ENCODE measurements around the gene CLCN3. TPM values are rescaled to one million over a fixed set of nuclear protein-coding genes. Genes with fewer than 3 reads are reported as not detected.

CLCN3 gene
- total and polyA plus RNA-seq, 2 of the 13 experiments (the other 11 are each of a cell fraction or from before 2014, with no cell fraction given) = 13.6 to 23.7 TPM

DNA sequence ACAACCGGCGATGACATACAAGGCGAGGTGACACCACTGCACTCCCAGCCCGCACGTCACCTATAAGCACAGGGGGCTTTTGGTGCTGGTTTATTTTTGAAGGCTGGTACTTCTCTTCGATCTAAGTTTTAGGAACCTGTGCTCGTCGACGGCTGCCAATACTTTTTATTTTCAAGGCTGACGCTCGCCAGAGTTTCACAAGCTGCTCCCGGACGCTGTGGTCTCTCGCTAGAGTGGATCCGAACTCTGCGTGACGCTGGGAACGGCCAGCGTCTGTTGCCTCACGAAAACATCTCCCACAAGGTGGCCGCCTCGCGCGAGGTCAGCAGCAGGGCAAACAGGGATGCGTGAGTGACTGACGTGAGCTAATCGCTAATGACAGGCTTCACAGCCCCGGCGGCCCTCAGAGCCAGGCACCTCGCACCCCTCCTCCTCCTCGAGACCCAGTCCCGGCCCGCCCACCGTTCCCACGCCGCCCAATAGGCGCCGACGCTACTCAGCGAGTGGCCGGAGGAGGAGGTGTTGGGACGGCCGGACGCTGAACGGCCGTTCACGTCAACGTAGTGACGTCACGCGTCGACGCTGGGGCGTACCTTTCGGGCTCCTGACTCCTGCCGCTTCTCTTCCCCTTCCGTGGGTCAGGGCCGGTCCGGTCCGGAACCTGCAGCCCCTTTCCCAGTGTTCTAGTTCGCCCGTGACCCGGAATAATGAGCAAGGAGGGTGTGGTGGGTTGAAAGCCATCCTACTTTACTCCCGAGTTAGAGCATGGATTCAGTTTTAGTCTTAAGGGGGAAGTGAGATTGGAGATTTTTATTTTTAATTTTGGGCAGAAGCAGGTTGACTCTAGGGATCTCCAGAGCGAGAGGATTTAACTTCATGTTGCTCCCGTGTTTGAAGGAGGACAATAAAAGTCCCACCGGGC is at the start of gene CLCN3 (continued):
- TF ChIP-seq ZC3H13 (CRISPR knock-in tag; IDR thresholded peaks at IDR 0.05) (no peak), ZNF629 (CRISPR knock-in tag; conservative IDR thresholded peaks at IDR 0.05) (0 out of 2 replicates have a peak, but pooled peaks have one; percentile 8), IKZF4 (CRISPR knock-in tag; IDR thresholded peaks at IDR 0.05; ENCODE audit: borderline replicate concordance, low read depth, not compliant biosample characterization) (no peak), PLRG1 (conservative IDR thresholded peaks at IDR 0.05) (no peak), ZNF550 (CRISPR knock-in tag; IDR thresholded peaks at IDR 0.05; ENCODE audit: borderline replicate concordance) (no peak), ZNF530 (CRISPR knock-in tag; IDR thresholded peaks at IDR 0.05; ENCODE audit: low read depth) (no peak)
- TF ChIP-seq, protein P1, sequence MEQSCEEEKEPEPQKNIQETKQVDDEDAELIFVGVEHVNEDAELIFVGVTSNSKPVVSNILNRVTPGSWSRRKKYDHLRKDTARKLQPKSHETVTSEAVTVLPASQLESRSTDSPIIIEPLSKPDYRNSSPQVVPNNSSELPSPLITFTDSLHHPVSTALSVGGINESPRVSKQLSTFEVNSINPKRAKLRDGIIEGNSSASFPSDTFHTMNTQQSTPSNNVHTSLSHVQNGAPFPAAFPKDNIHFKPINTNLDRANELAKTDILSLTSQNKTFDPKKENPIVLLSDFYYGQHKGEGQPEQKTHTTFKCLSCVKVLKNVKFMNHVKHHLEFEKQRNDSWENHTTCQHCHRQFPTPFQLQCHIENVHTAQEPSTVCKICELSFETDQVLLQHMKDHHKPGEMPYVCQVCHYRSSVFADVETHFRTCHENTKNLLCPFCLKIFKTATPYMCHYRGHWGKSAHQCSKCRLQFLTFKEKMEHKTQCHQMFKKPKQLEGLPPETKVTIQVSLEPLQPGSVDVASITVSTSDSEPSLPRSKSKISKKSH (CRISPR knock-in tag; IDR thresholded peaks at IDR 0.05; ENCODE audit: borderline replicate concordance) = peak; percentile 47; the same call in 1 of the 2 replicates
- TF ChIP-seq, protein P2, sequence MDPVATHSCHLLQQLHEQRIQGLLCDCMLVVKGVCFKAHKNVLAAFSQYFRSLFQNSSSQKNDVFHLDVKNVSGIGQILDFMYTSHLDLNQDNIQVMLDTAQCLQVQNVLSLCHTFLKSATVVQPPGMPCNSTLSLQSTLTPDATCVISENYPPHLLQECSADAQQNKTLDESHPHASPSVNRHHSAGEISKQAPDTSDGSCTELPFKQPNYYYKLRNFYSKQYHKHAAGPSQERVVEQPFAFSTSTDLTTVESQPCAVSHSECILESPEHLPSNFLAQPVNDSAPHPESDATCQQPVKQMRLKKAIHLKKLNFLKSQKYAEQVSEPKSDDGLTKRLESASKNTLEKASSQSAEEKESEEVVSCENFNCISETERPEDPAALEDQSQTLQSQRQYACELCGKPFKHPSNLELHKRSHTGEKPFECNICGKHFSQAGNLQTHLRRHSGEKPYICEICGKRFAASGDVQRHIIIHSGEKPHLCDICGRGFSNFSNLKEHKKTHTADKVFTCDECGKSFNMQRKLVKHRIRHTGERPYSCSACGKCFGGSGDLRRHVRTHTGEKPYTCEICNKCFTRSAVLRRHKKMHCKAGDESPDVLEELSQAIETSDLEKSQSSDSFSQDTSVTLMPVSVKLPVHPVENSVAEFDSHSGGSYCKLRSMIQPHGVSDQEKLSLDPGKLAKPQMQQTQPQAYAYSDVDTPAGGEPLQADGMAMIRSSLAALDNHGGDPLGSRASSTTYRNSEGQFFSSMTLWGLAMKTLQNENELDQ (CRISPR knock-in tag; IDR thresholded peaks at IDR 0.05; ENCODE audit: borderline replicate concordance) = no peak
- TF ChIP-seq, protein P3, sequence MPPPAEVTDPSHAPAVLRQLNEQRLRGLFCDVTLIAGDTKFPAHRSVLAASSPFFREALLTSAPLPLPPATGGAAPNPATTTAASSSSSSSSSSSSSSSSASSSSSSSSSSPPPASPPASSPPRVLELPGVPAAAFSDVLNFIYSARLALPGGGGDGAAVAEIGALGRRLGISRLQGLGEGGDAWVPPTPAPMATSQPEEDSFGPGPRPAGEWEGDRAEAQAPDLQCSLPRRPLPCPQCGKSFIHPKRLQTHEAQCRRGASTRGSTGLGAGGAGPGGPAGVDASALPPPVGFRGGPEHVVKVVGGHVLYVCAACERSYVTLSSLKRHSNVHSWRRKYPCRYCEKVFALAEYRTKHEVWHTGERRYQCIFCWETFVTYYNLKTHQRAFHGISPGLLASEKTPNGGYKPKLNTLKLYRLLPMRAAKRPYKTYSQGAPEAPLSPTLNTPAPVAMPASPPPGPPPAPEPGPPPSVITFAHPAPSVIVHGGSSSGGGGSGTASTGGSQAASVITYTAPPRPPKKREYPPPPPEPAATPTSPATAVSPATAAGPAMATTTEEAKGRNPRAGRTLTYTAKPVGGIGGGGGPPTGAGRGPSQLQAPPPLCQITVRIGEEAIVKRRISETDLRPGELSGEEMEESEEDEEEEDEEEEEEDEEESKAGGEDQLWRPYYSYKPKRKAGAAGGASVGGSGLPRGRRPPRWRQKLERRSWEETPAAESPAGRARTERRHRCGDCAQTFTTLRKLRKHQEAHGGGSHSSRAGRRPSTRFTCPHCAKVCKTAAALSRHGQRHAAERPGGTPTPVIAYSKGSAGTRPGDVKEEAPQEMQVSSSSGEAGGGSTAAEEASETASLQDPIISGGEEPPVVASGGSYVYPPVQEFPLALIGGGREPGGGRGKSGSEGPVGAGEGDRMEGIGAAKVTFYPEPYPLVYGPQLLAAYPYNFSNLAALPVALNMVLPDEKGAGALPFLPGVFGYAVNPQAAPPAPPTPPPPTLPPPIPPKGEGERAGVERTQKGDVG (CRISPR knock-in tag; IDR thresholded peaks at IDR 0.05; ENCODE audit: borderline replicate concordance) = no peak
- TF ChIP-seq, protein P4, sequence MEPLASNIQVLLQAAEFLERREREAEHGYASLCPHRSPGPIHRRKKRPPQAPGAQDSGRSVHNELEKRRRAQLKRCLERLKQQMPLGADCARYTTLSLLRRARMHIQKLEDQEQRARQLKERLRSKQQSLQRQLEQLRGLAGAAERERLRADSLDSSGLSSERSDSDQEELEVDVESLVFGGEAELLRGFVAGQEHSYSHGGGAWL (CRISPR knock-in tag; IDR thresholded peaks at IDR 0.05) = no peak
- TF ChIP-seq, protein P5, sequence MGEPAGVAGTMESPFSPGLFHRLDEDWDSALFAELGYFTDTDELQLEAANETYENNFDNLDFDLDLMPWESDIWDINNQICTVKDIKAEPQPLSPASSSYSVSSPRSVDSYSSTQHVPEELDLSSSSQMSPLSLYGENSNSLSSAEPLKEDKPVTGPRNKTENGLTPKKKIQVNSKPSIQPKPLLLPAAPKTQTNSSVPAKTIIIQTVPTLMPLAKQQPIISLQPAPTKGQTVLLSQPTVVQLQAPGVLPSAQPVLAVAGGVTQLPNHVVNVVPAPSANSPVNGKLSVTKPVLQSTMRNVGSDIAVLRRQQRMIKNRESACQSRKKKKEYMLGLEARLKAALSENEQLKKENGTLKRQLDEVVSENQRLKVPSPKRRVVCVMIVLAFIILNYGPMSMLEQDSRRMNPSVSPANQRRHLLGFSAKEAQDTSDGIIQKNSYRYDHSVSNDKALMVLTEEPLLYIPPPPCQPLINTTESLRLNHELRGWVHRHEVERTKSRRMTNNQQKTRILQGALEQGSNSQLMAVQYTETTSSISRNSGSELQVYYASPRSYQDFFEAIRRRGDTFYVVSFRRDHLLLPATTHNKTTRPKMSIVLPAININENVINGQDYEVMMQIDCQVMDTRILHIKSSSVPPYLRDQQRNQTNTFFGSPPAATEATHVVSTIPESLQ (CRISPR knock-in tag; conservative IDR thresholded peaks at IDR 0.05) = no peak
- TF ChIP-seq, protein P6, sequence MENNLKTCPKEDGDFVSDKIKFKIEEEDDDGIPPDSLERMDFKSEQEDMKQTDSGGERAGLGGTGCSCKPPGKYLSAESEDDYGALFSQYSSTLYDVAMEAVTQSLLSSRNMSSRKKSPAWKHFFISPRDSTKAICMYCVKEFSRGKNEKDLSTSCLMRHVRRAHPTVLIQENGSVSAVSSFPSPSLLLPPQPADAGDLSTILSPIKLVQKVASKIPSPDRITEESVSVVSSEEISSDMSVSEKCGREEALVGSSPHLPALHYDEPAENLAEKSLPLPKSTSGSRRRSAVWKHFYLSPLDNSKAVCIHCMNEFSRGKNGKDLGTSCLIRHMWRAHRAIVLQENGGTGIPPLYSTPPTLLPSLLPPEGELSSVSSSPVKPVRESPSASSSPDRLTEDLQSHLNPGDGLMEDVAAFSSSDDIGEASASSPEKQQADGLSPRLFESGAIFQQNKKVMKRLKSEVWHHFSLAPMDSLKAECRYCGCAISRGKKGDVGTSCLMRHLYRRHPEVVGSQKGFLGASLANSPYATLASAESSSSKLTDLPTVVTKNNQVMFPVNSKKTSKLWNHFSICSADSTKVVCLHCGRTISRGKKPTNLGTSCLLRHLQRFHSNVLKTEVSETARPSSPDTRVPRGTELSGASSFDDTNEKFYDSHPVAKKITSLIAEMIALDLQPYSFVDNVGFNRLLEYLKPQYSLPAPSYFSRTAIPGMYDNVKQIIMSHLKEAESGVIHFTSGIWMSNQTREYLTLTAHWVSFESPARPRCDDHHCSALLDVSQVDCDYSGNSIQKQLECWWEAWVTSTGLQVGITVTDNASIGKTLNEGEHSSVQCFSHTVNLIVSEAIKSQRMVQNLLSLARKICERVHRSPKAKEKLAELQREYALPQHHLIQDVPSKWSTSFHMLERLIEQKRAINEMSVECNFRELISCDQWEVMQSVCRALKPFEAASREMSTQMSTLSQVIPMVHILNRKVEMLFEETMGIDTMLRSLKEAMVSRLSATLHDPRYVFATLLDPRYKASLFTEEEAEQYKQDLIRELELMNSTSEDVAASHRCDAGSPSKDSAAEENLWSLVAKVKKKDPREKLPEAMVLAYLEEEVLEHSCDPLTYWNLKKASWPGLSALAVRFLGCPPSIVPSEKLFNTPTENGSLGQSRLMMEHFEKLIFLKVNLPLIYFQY (CRISPR knock-in tag; IDR thresholded peaks at IDR 0.05; ENCODE audit: borderline replicate concordance) = peak; percentile 99

Data from HepG2 (cell line).